Heart left ventricle (tissue), 16 donors: Measurements from ENCODE around the gene THPO. TPM values are rescaled to one million over a fixed set of nuclear protein-coding genes. Genes with fewer than 3 reads are reported as not detected.

Experiments
- ATAC-seq, 4 donors: fragments of 200-7000 bp; cut with Tn5 transposase; one replicate each; pipeline ENCODE4 v1.9.1; 2020 to 2022; ENCODE audit warnings: moderate library complexity in 4 of 4, mild to moderate bottlenecking in 3 of 4, moderate number of reproducible peaks in 1 of 4
- DNase-seq, 5 donors: peaks; one replicate each; pipeline ENCODE4 v3.0.0-alpha.2; 2020
- H3K27ac ChIP-seq, 12 donors: fragments of 200-600 bp; sonication (generic) in 4 of 12; one replicate each; pipeline versions ENCODE4 v1.5.0 to v1.8.0; 2016 to 2022; ENCODE audit warnings: mild to moderate bottlenecking in 2 of 12
- H3K27me3 ChIP-seq, 9 donors: fragments of 200-600 bp; sonication (generic) in 2 of 9; one replicate each; pipeline versions ENCODE4 v1.5.1 to v1.8.0; 2016 to 2022; ENCODE audit warnings: mild to moderate bottlenecking in 3 of 9
- H3K36me3 ChIP-seq, 9 donors: fragments of 200-600 bp; sonication (generic) in 2 of 9; one replicate each; pipeline versions ENCODE4 v1.5.0 to v1.8.0; 2018 to 2022; ENCODE audit warnings: mild to moderate bottlenecking in 2 of 9
- H3K4me1 ChIP-seq, 12 donors: fragments of 200-600 bp; sonication (generic) in 4 of 12; one replicate each; pipeline versions ENCODE4 v1.5.0 to v1.8.0; 2016 to 2022; ENCODE audit warnings: mild to moderate bottlenecking in 3 of 12
- H3K4me3 ChIP-seq, 12 donors: fragments of 200-600 bp; sonication (generic) in 4 of 12; one replicate each; pipeline versions ENCODE4 v1.5.0 to v1.8.0; 2017 to 2022; ENCODE audit warnings: mild to moderate bottlenecking in 9 of 12, moderate library complexity in 4 of 12
- H3K9me3 ChIP-seq, 12 donors: fragments of 200-600 bp; sonication (generic) in 4 of 12; one replicate each; pipeline versions ENCODE4 v1.5.0 to v1.8.0; 2016 to 2022; ENCODE audit warnings: mild to moderate bottlenecking in 1 of 12
- CTCF ChIP-seq, 12 donors: fragments of 200-600 bp; sonication (generic) in 4 of 12; IDR thresholded peaks; one replicate each; pipeline versions ENCODE4 v1.5.0 to v1.8.0; 2018 to 2022; ENCODE audit warnings: antibody characterized with exemption in 12 of 12, mild to moderate bottlenecking in 5 of 12
- POLR2A ChIP-seq, 2 donors: fragments of 450-650 bp; IDR thresholded peaks; one replicate each; pipeline ENCODE4 v1.6.1; 2017; ENCODE audit warnings: antibody characterized with exemption in 2 of 2, mild to moderate bottlenecking in 2 of 2, moderate library complexity in 2 of 2
- WGBS, 4 donors: extraction: QIAGEN DNeasy Blood & Tissue Kit in 2 of 4; methylation state at CpG; one replicate each; pipeline versions ENCODE4 v1.1.5 to v1.1.7; 2013 to 2018; 5-methylcytosine and 5-hydroxymethylcytosine counted together
- intact Hi-C, 10 donors: fragments of 100-400 bp; cut with DNase I; formaldehyde crosslinking; loops; one replicate each; pipeline versions ENCODE4 v1.11.1 to v1.14.2; 2022
- polyA plus RNA-seq, 2 donors: library from polyadenylated mRNA; stranded (reverse); fragments of 200-250 nt; gene quantifications; one replicate each; pipeline ENCODE4 v1.2.3, GENCODE V29; 2013
- total RNA-seq, 9 donors: library from RNA; depleted of rRNA in 2 of 9; stranded (reverse); fragments of >200 nt in 2 of 9; fragmentation: NEBNext Ultra II Directional in 3 of 9; extraction: Animal tissue kit (Norgen Biotek cat#: 25700) in 3 of 9; gene quantifications; one replicate each; pipeline versions ENCODE4 v1.1.0 to v1.2.4, GENCODE V29; 2016 to 2023
- donor health status: ischemic (EF 13 %, LVEDD 7.1; RV severe dilation, severe dysfunction).
- donor health status: healthy with polysubstance abuse.
- donor health status: DM: no; HTN: yes; CAD: no.
- donor health status: DM: no; HTN: no; CAD: no.
- donor health status: ischemic (EF 25% LVEDD 6.9; RV normal size, moderate dysfunction).
- donor health status: ischemic (EF 25% LVEDD 5.7; RV mildly dilated, moderate dysfunction).
- donor health status: healthy.
- donor health status: DM: yes; HTN: yes; CAD: no.
- donor health status: ischemic (EF 35%, LVEDD 5.7; RV mildly dilated, moderate dysfunction).
- donor health status: nonischemic (EF 11% LVEDD 7.7; RV severe dilation, severe dysfunction).
- donor health status: DM: yes; HTN: yes; CAD: no.
- donor health status: PGD.
- donor health status: ischemic (EF 29% LVEDD 5.4; RV normal size, mild dysfunction).
- donor health status: nonischemic (EF 23%, LVEDD 6.1; RV moderate dilation, normal function).

The THPO gene
- total and polyA plus RNA-seq, 11 donors, result 0.12 to 0.68 (median 0.28) TPM; not detected in 5

- Histone ChIP-seq H3K36me3 (peaks cover 0 to 20% (median 2%) of the 10 kb centered on the region in 9 donors), H3K27me3 (no peaks in the 10 kb centered on the region), H3K27ac (no peak overlapping the region), H3K9me3 (no peaks in the 10 kb centered on the region), H3K4me3 (no peak overlapping the region), H3K4me1 (peaks cover 0 to 6% (median 3%) of the 10 kb centered on the region in 12 donors)
- intact Hi-C loops, result loop anchor here in 1 of 10 donors (5.0 kb wide), 1 partner anchor 48 kb away; no protein-coding TSS in a partner anchor
- no peak for DNase-seq
- 85 to 90% (median 86%) methylated on average over 18 of the region's 18 CpGs for WGBS, 4 donors
- no peak for TF ChIP-seq CTCF (IDR thresholded peaks at IDR 0.05)
- TF ChIP-seq POLR2A (IDR thresholded peaks at IDR 0.05), result no peak
- ATAC-seq, result no peak
Observed at GRCh38 chr3:184355261-184356040, 22.6 kb downstream of the THPO start.

DNA sequence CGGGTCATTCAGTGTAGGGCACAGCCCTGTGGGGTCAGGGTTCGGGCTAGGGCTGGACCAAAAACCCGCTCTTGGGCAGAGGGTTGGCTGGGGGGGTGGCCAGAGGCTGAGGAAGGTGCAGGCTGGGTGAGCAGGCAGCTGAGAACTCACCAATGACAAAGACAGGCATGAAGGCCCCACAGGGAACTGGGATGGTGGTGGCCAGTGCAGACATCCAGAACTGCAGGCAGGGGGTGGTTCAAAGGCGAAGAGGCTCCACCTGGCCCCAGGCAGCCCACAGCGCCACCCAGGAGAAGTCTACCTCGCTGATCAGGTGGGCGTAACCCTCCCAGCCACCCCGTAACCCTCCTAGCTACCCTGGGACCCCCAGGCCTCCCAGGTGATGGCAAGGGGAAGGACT lies 23.3 kb downstream of the THPO start:
- Histone ChIP-seq H3K9me3 (no peaks in the 10 kb centered on the region), H3K4me1 (peaks cover 0 to 8% (median 0%) of the 10 kb centered on the region in 12 donors), H3K27me3 (no peaks in the 10 kb centered on the region), H3K27ac (no peak overlapping the region), H3K4me3 (no peak overlapping the region), H3K36me3 (peaks cover 0 to 20% (median 2%) of the 10 kb centered on the region in 9 donors)
- 74 to 84% (median 83%) methylated on average over 4 to 8 of the region's 8 CpGs for WGBS, 4 donors
- intact Hi-C loops, result loop anchor here in 1 of 10 donors (5.0 kb wide), 1 partner anchor 47 kb away; no protein-coding TSS in a partner anchor
- ATAC-seq (no peak), DNase-seq (no peak)
- TF ChIP-seq POLR2A (IDR thresholded peaks at IDR 0.05) (no peak), CTCF (IDR thresholded peaks at IDR 0.05) (no peak)

DNA sequence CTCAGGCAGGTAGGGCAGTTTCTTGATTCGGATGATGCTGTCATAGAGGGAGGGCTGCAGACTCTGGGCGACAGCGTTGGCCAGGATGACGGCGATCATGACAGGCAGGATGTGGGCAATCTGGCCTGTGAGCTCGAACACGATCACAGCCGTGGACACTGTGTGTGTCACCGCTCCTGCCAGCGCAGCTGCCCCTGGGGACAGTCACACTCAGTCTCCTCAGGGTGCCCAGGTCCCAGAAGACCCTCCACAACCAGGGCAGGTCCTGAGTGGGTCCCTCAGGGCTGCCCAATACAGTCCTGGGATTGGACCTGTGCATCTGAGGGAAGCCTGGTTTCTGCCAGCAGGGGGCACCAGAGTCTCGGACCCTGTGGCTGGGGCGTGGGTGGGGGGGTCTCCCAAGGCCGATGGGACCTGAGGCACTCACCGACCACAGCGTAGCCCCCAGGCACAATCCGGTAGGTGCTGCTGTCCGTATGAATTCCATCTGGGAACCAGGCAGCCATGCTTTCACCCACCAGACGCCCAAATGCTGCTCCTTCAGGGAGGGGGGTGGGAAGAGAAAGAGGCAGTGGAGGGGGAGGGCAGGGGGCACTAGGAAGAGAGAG lies 23.8 kb downstream of the THPO start:
- H3K4me1 ChIP-seq, result peaks cover 0 to 4% (median 0%) of the 10 kb centered on the region in 12 donors
- H3K36me3 ChIP-seq, result peaks cover 0 to 20% (median 2%) of the 10 kb centered on the region in 9 donors
- H3K4me3 ChIP-seq, result no peak overlapping the region
- DNase-seq (peak in 2 of 5 donors; percentile 50 to 57), ATAC-seq (peak in 3 of 4 donors; percentile 17 to 41 (median 26))
- TF ChIP-seq CTCF (IDR thresholded peaks at IDR 0.05) (peak; percentile 55 to 75 (median 66)), POLR2A (IDR thresholded peaks at IDR 0.05) (no peak)
- H3K27me3 ChIP-seq, result no peaks in the 10 kb centered on the region
- no peaks in the 10 kb centered on the region for H3K9me3 ChIP-seq
- WGBS, 4 donors, result 19 to 73% (median 55%) methylated on average over 8 to 18 of the region's 18 CpGs
- no peak overlapping the region for H3K27ac ChIP-seq
- intact Hi-C loops, result no loop called here

DNA sequence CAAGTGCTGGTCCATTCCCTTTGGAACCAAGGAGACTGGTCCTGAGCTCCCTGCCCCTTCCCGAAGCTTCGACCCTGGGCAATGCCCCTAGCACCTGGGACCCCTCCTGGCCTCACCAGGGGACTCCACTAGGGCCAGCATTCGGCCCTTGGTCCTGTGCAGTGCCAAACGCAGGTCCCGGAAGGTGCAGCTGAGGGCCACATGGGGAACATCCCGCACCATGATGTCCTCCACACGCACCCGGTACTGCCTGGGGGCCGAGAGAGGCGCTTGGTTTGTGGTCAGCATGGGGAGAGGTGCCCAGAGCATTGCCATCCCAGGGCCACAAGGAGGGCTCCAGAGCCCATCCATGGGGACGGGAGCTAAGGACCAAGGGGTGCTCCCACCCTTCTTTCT lies 24.5 kb downstream of the THPO start:
- peak in 1 of 4 donors; percentile 2 for ATAC-seq
- no peak overlapping the region for H3K27ac ChIP-seq
- H3K9me3 ChIP-seq, result no peaks in the 10 kb centered on the region
- H3K36me3 ChIP-seq, result peaks cover 0 to 20% (median 2%) of the 10 kb centered on the region in 9 donors
- H3K27me3 ChIP-seq, result no peaks in the 10 kb centered on the region
- H3K4me1 ChIP-seq, result peaks cover 0 to 4% (median 0%) of the 10 kb centered on the region in 12 donors
- H3K4me3 ChIP-seq, result no peak overlapping the region
- TF ChIP-seq POLR2A (IDR thresholded peaks at IDR 0.05), result no peak
- no peak for TF ChIP-seq CTCF (IDR thresholded peaks at IDR 0.05)
- WGBS, 4 donors, result 95 to 100% (median 98%) methylated on average over 3 to 11 of the region's 11 CpGs
- intact Hi-C loops, result no loop called here
- DNase-seq, result no peak
